Measurements from ENCODE around the gene PADI2.

The PADI2 gene

DNA sequence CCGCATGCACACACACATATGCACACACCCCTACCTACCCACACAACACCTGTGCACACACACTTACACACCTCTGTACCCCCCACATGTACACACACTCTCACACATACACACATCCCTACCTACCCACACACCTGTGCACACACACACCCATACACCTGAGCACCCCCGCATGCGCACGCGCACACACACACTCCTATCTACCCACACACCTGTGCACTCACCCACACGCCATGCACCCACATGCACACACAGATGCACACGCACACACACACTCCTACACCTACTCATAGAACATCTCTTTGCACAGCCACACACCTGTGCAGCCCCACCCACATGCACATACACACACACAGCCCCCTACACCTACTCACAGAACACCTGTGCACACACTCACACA is 15.5 kb upstream of the PADI2 start:
- no peak overlapping the region for H3K9ac ChIP-seq (ENCODE audit: insufficient read length)
- H3K9me3 ChIP-seq (ENCODE audit: low read depth, low read length), result no peaks in the 10 kb centered on the region
- TF ChIP-seq POLR2AphosphoS5 (IDR thresholded peaks at IDR 0.05; ENCODE audit: borderline replicate concordance, low read depth, low read length) (no peak), EZH2 (IDR thresholded peaks at IDR 0.05) (no peak), FOXP2 (optimal IDR thresholded peaks at IDR 0.05; ENCODE audit: control extremely low read depth, extremely low read length, insufficient read depth) (no peak)
- DNase-seq (ENCODE audit: low read depth, low spot score), result no peak
- H3K36me3 ChIP-seq (ENCODE audit: insufficient read depth, low read length), result no peaks in the 10 kb centered on the region
- no peak overlapping the region for H3K27ac ChIP-seq
- H3K4me3 ChIP-seq, result no peak overlapping the region

DNA sequence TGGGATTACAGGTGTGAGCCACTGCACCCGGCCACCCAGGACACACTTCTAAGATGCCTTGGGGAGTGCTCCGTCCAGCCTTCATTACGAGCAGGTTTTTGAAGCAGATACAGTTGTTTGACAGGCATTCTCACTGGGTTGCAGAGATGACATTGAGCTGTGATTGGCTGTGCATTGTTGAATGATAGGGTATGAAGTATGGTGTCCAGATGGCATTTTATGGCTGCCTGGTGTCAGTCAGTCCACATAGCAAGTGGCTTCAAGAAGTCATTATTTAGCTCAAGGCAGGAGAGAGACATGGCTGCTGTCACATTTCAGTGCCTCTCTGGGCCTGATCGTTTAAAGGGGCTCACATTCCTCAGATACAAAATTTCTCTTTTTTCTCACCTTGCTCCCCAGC is 14.8 kb upstream of the PADI2 start:
- Histone ChIP-seq H3K9ac (ENCODE audit: insufficient read length) (no peak overlapping the region), H3K27ac (no peak overlapping the region), H3K9me3 (ENCODE audit: low read depth, low read length) (no peaks in the 10 kb centered on the region), H3K36me3 (ENCODE audit: insufficient read depth, low read length) (no peaks in the 10 kb centered on the region), H3K4me3 (no peak overlapping the region)
- DNase-seq (ENCODE audit: low read depth, low spot score), result no peak
- no peak for TF ChIP-seq POLR2AphosphoS5 (IDR thresholded peaks at IDR 0.05; ENCODE audit: borderline replicate concordance, low read depth, low read length)
- no peak for TF ChIP-seq FOXP2 (optimal IDR thresholded peaks at IDR 0.05; ENCODE audit: control extremely low read depth, extremely low read length, insufficient read depth)
- no peak for TF ChIP-seq EZH2 (IDR thresholded peaks at IDR 0.05)

DNA sequence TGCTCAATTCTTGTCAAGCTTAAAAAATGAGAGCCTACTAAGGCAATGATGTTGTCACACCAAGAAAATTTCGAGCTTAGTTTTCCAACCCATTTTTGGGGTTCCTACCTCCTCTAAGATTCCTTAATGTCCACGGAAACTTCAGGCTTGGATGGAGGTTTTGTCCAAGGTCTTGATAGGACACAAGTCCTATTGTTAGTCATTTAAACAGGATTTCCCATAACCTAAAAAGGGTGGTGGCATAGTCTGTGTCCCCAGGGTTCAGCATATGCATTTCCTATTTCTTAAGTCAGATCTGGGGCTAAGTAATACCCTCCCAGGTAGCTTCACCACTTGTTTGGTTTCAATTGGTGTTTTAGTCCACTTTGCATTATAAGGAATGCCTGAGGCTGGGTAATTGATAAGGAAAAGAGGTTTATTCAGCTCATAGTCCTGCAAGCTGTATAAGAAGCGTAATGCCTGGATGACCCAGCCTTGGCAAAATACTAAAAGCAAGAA is 10.9 kb upstream of the PADI2 start:
- H3K9ac ChIP-seq (ENCODE audit: insufficient read length), result no peak overlapping the region

GRCh38 chr1:17128361-17128760 is 9.1 kb upstream of the PADI2 start:
- Histone ChIP-seq H3K9ac (ENCODE audit: insufficient read length) (peak overlapping the region; percentile 45), H3K4me3 (peak overlapping the region; percentile 44; the same call in 1 of the 2 replicates), H3K9me3 (ENCODE audit: low read depth, low read length) (no peaks in the 10 kb centered on the region), H3K27ac (peak overlapping the region; percentile 95), H3K36me3 (ENCODE audit: insufficient read depth, low read length) (no peaks in the 10 kb centered on the region)
- TF ChIP-seq FOXP2 (optimal IDR thresholded peaks at IDR 0.05; ENCODE audit: control extremely low read depth, extremely low read length, insufficient read depth) (no peak), EZH2 (IDR thresholded peaks at IDR 0.05) (no peak), POLR2AphosphoS5 (IDR thresholded peaks at IDR 0.05; ENCODE audit: borderline replicate concordance, low read depth, low read length) (no peak; the same call in 1 of the 2 replicates)
- peak; percentile 61 for DNase-seq (ENCODE audit: low read depth, low spot score)

More for the DNA sequence above, 10.9 kb upstream of the PADI2 start:
- H3K36me3 ChIP-seq (ENCODE audit: insufficient read depth, low read length), result no peaks in the 10 kb centered on the region
- TF ChIP-seq EZH2 (IDR thresholded peaks at IDR 0.05) (no peak), FOXP2 (optimal IDR thresholded peaks at IDR 0.05; ENCODE audit: control extremely low read depth, extremely low read length, insufficient read depth) (no peak), POLR2AphosphoS5 (IDR thresholded peaks at IDR 0.05; ENCODE audit: borderline replicate concordance, low read depth, low read length) (no peak)
- H3K27ac ChIP-seq, result peak overlapping the region; percentile 95
- no peak overlapping the region for H3K4me3 ChIP-seq
- no peaks in the 10 kb centered on the region for H3K9me3 ChIP-seq (ENCODE audit: low read depth, low read length)
- DNase-seq (ENCODE audit: low read depth, low spot score), result no peak

DNA sequence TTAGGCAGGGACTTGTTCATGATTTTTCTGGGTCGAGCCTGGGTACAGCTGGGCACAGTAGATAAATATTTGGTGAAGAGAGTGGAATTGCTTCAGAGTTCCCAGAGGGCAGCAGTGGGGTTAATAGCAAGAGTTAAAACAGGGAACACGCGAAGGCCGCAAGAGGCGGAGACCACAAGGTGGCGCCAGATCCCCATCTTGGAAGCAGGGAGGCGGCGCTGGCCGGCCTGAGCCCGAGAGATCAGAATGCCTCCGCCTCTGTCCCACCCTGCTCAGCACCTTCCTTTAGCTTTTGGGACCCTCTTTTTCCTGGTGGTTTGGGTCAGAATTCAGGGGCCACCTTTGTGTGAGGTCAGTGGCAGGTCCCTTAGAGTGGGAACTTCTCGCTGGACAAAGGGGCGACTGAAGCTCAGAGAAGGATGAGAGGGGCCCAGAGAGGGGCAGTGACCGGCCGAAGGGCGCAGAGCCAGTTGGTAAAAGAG is 6.5 kb upstream of the PADI2 start:
- H3K4me3 ChIP-seq, result no peak overlapping the region
- H3K36me3 ChIP-seq (ENCODE audit: insufficient read depth, low read length), result no peaks in the 10 kb centered on the region
- DNase-seq (ENCODE audit: low read depth, low spot score), result peak; percentile 55
- no peaks in the 10 kb centered on the region for H3K9me3 ChIP-seq (ENCODE audit: low read depth, low read length)
- no peak for TF ChIP-seq POLR2AphosphoS5 (IDR thresholded peaks at IDR 0.05; ENCODE audit: borderline replicate concordance, low read depth, low read length)
- TF ChIP-seq EZH2 (IDR thresholded peaks at IDR 0.05), result no peak
- no peak for TF ChIP-seq FOXP2 (optimal IDR thresholded peaks at IDR 0.05; ENCODE audit: control extremely low read depth, extremely low read length, insufficient read depth)
- 0 out of 2 replicates have a peak overlapping the region, but pooled peaks have one; percentile 23 for H3K27ac ChIP-seq
- no peak overlapping the region for H3K9ac ChIP-seq (ENCODE audit: insufficient read length)

GRCh38 chr1:17123196-17124045 is 4.2 kb upstream of the PADI2 start:
- Histone ChIP-seq H3K9me3 (ENCODE audit: low read depth, low read length) (no peaks in the 10 kb centered on the region), H3K9ac (ENCODE audit: insufficient read length) (no peak overlapping the region), H3K36me3 (ENCODE audit: insufficient read depth, low read length) (no peaks in the 10 kb centered on the region), H3K27ac (no peak overlapping the region), H3K4me3 (no peak overlapping the region)
- TF ChIP-seq FOXP2 (optimal IDR thresholded peaks at IDR 0.05; ENCODE audit: control extremely low read depth, extremely low read length, insufficient read depth), result no peak
- TF ChIP-seq POLR2AphosphoS5 (IDR thresholded peaks at IDR 0.05; ENCODE audit: borderline replicate concordance, low read depth, low read length), result no peak
- TF ChIP-seq EZH2 (IDR thresholded peaks at IDR 0.05), result no peak
- DNase-seq (ENCODE audit: low read depth, low spot score), result no peak

DNA sequence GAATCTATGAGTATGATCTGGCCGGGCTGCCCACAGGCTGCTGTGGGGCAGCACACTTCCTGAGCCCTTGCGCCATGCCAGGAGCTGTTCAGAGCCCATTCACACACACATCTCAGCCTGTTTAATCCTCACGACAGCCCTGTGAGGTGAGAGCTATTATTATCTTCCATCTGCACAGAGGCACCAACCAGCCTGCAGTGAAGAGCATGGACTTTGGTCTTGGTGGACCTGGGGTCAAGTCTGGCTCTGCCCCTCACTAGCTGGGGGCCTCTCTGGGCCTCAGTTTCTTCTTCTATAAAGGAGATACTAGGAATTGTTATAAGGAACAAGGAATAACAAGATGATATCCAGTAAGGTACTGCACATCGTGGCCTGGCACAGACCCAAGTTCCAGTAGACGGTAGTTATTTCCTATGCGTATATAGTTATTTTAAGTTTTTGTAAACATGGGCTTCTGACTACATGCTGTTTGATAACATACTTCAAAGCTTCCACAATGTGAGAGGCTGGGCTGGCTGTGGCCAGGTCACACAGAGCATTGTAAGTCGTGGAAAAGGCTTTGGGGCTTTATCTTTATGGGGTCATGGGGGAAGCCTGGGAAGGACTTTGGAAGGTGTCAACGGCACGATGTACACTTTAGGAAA is 3.4 kb upstream of the PADI2 start:
- no peak overlapping the region for H3K9ac ChIP-seq (ENCODE audit: insufficient read length)
- no peak for DNase-seq (ENCODE audit: low read depth, low spot score)
- H3K4me3 ChIP-seq, result no peak overlapping the region
- no peaks in the 10 kb centered on the region for H3K36me3 ChIP-seq (ENCODE audit: insufficient read depth, low read length)
- TF ChIP-seq FOXP2 (optimal IDR thresholded peaks at IDR 0.05; ENCODE audit: control extremely low read depth, extremely low read length, insufficient read depth) (no peak), EZH2 (IDR thresholded peaks at IDR 0.05) (no peak)
- no peaks in the 10 kb centered on the region for H3K9me3 ChIP-seq (ENCODE audit: low read depth, low read length)
- no peak overlapping the region for H3K27ac ChIP-seq

GRCh38 chr1:17121881-17122280 is 2.6 kb upstream of the PADI2 start:
- H3K27ac ChIP-seq, result peak overlapping the region; percentile 65; the same call in 1 of the 2 replicates
- no peaks in the 10 kb centered on the region for H3K36me3 ChIP-seq (ENCODE audit: insufficient read depth, low read length)
- no peak overlapping the region for H3K9ac ChIP-seq (ENCODE audit: insufficient read length)
- H3K4me3 ChIP-seq, result no peak overlapping the region
- no peak for TF ChIP-seq FOXP2 (optimal IDR thresholded peaks at IDR 0.05; ENCODE audit: control extremely low read depth, extremely low read length, insufficient read depth)
- TF ChIP-seq POLR2AphosphoS5 (IDR thresholded peaks at IDR 0.05; ENCODE audit: borderline replicate concordance, low read depth, low read length), result no peak
- no peak for TF ChIP-seq EZH2 (IDR thresholded peaks at IDR 0.05)
- DNase-seq (ENCODE audit: low read depth, low spot score), result no peak
- H3K9me3 ChIP-seq (ENCODE audit: low read depth, low read length), result no peaks in the 10 kb centered on the region
